Esophagus squamous epithelium (tissue), 5 donors: Measurements from ENCODE around the gene PXMP2. TPM values are rescaled to one million over a fixed set of nuclear protein-coding genes. Genes with fewer than 3 reads are reported as not detected.
"Not testable (repeated sequence)": the region's sequence is repeated elsewhere in the genome, so short reads cannot be mapped to it uniquely, and the experiment has no call there.

Experiments used
- DNase-seq: peaks from one replicate; lab custom pipeline; 2025; lab: John Stamatoyannopoulos, UW
- H3K27ac ChIP-seq, 4 donors: fragments of 200-600 bp; sonication (generic); one replicate each; pipeline ENCODE4 v1.5.1; 2016 to 2019; ENCODE audit warnings: mild to moderate bottlenecking in 1 of 4
- H3K27me3 ChIP-seq, 4 donors: fragments of 200-600 bp; sonication (generic); 1 replicate in 3 of 4; 2 replicates in 1 of 4; pipeline versions ENCODE4 v1.5.1 to v1.6.0; 2017 to 2021; ENCODE audit warnings: antibody characterized with exemption in 1 of 4
- H3K36me3 ChIP-seq, 3 donors: fragments of 200-600 bp; sonication (generic); one replicate each; pipeline ENCODE4 v1.5.1; 2016 to 2019
- H3K4me1 ChIP-seq, 3 donors: fragments of 200-600 bp; sonication (generic); one replicate each; pipeline ENCODE4 v1.5.1; 2017 to 2019
- H3K4me3 ChIP-seq, 4 donors: fragments of 200-600 bp; sonication (generic); 1 replicate in 3 of 4; 2 replicates in 1 of 4; pipeline ENCODE4 v1.5.1; 2016 to 2019; ENCODE audit warnings: mild to moderate bottlenecking in 2 of 4, moderate library complexity in 1 of 4
- H3K9me3 ChIP-seq, 3 donors: fragments of 200-600 bp; sonication (generic); one replicate each; pipeline ENCODE4 v1.5.1; 2016 to 2019
- CTCF ChIP-seq, 6 experiments: fragments of 450-650 bp in 4 of 6; fragments of 200-600 bp in 2 of 6; sonication (generic) in 2 of 6; IDR thresholded peaks; one replicate each; pipeline ENCODE4 v1.5.1; 2016 to 2019; ENCODE audit warnings: antibody characterized with exemption in 6 of 6, mild to moderate bottlenecking in 4 of 6, moderate library complexity in 4 of 6
- POLR2A ChIP-seq, 4 donors: fragments of 450-650 bp; IDR thresholded peaks; one replicate each; pipeline ENCODE4 v1.6.1; 2017; ENCODE audit warnings: antibody characterized with exemption in 4 of 4, mild to moderate bottlenecking in 4 of 4, moderate library complexity in 3 of 4
- WGBS, 2 donors: methylation state at CpG; one replicate each; pipeline ENCODE4 v1.1.5; 2018; 5-methylcytosine and 5-hydroxymethylcytosine counted together
- intact Hi-C: fragments of 100-400 bp; cut with DNase I; formaldehyde crosslinking; loops from one replicate; pipeline ENCODE4 v1.15.0; 2022
- small RNA-seq, 4 donors: library from RNA; depleted of rRNA; stranded (forward); fragments of <200 nt; gene quantifications; one replicate each; pipeline ENCODE3, GENCODE V24; 2016
- total RNA-seq, 4 donors: library from RNA; depleted of rRNA; stranded (reverse); fragments of >200 nt; gene quantifications; one replicate each; pipeline ENCODE4 v1.1.0, GENCODE V29; 2016
- donor health status: DM: yes; HTN: yes; CAD: no.

The PXMP2 gene
- total RNA-seq, 4 donors from 2014 or later = 16.3 to 31.9 (median 18.5) TPM

- DNase-seq = no peak
- 94% methylated on average over 8 of the region's 10 CpGs; no CpG with 5 or more reads in 1 of the 2 donors for WGBS, 2 donors
- Histone ChIP-seq H3K27me3 (no peaks in the 10 kb centered on the region), H3K4me3 (no peak overlapping the region), H3K27ac (no peak overlapping the region), H3K36me3 (peaks cover 57 to 100% (median 80%) of the 10 kb centered on the region in 3 donors), H3K9me3 (no peaks in the 10 kb centered on the region), H3K4me1 (no peaks in the 10 kb centered on the region)
- TF ChIP-seq CTCF (IDR thresholded peaks at IDR 0.05) (no peak), POLR2A (IDR thresholded peaks at IDR 0.05) (no peak)
- intact Hi-C loops = no loop called here
Observed at GRCh38 chr12:132748319-132748718, 60.9 kb downstream of the PXMP2 start.

- WGBS, 2 donors = 90 to 96% methylated on average over 7 of the region's 7 CpGs
- H3K36me3 ChIP-seq = peaks cover 35 to 100% (median 44%) of the 10 kb centered on the region in 3 donors
- intact Hi-C loops, H3K4me3 ChIP-seq, H3K27ac ChIP-seq, H3K9me3 ChIP-seq, H3K4me1 ChIP-seq, H3K27me3 ChIP-seq, DNase-seq: not testable (repeated sequence)
Observed at GRCh38 chr12:132753670-132754069, 66.3 kb downstream of the PXMP2 start.

- H3K27me3 ChIP-seq = no peaks in the 10 kb centered on the region
- H3K27ac ChIP-seq = no peak overlapping the region
- intact Hi-C loops = no loop called here
- H3K36me3 ChIP-seq = peaks cover 30 to 100% (median 37%) of the 10 kb centered on the region in 3 donors
- H3K4me3 ChIP-seq = no peak overlapping the region
- DNase-seq = no peak
- WGBS, 2 donors = 87 to 91% methylated on average over 14 of the region's 14 CpGs
- H3K4me1 ChIP-seq = peaks cover 0 to 3% (median 0%) of the 10 kb centered on the region in 3 donors
- no peaks in the 10 kb centered on the region for H3K9me3 ChIP-seq
- TF ChIP-seq POLR2A (IDR thresholded peaks at IDR 0.05) = no peak
- no peak for TF ChIP-seq CTCF (IDR thresholded peaks at IDR 0.05)
Observed at GRCh38 chr12:132754160-132754932, 67.0 kb downstream of the PXMP2 start.

Small RNAs within 50 kb of the gene (small RNA-seq; reads per million reads assigned to genes)
- gene RNA5SP379 = 0 to 0.27 (median 0.07) reads per million in 4 donors

Other genes with a start within 250 kb of the PXMP2 start
- 10 to 100 TPM in 3 of 4 donors, 1 to 10 TPM in 1; 5.9 to 34.3 (median 23.4) TPM for gene FBRSL1, start 197.4 kb upstream of the PXMP2 start, total RNA-seq
- 1 to 10 TPM in 1 of 4 donors, not detected in 3; 1.5 TPM for gene LRCOL1, start 77.0 kb upstream of the PXMP2 start, total RNA-seq
- 1 to 10 TPM in 1 of 4 donors, under 1 TPM in 1, not detected in 2; 0.35 to 8.0 TPM for gene P2RX2, start 68.8 kb upstream of the PXMP2 start, total RNA-seq
- gene POLE, start 245 bp upstream of the PXMP2 start, total RNA-seq = 10 to 100 TPM; 17.8 to 42.4 (median 27.0) TPM
- gene PGAM5, start 23.3 kb downstream of the PXMP2 start, total RNA-seq = 10 to 100 TPM; 33.9 to 71.0 (median 39.9) TPM
- gene ANKLE2, start 74.2 kb downstream of the PXMP2 start, total RNA-seq = 10 to 100 TPM; 26.4 to 73.5 (median 57.7) TPM
- gene GOLGA3, start 141.3 kb downstream of the PXMP2 start, total RNA-seq = 10 to 100 TPM; 37.0 to 62.2 (median 54.0) TPM
- 10 to 100 TPM; 19.0 to 37.9 (median 35.8) TPM for gene CHFR, start 200.0 kb downstream of the PXMP2 start, total RNA-seq